T47D (cell line): ENCODE measurements around the gene UBE2S.

ENCODE experiments used
- DNase-seq, 2 experiments: peaks; one replicate each; pipeline versions ENCODE4 v3.0.0 to v3.0.0-alpha.2; 2011 to 2012; ENCODE audit warnings: low read depth in 1 of 2, low spot score in 1 of 2
- JUND ChIP-seq: IDR thresholded peaks from 2 replicates; pipeline ENCODE4 v1.6.1; 2012; ENCODE audit warnings: low read depth
- in situ Hi-C: cut with HindIII; loops from 2 replicates; pipeline ENCODE4 v1.10.0; 2016; ENCODE audit warnings: low sequenced_read_pairs, low pct_unique_long_range_greater_than_20kb

The UBE2S gene

DNA sequence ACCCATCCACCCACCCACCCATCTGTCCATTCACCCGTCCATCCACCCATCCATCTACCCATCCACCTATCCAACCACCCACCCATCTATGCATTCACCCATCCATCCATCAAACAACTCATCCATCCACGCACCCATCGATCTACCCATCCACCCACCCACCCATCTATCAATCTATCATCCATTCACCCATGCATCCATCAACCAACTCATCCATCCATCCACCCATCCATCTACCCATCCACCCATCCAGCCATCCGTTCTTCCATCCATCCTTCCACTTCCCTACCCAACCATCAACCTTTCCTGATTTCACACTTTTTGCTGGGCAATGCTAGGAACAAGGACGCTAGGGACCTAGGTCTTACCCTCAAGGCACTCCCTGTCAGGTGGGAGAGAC lies 25.6 kb downstream of the UBE2S start:
- no peak for TF ChIP-seq JUND
- in situ Hi-C loops = no loop called here
- no peak for DNase-seq

DNA sequence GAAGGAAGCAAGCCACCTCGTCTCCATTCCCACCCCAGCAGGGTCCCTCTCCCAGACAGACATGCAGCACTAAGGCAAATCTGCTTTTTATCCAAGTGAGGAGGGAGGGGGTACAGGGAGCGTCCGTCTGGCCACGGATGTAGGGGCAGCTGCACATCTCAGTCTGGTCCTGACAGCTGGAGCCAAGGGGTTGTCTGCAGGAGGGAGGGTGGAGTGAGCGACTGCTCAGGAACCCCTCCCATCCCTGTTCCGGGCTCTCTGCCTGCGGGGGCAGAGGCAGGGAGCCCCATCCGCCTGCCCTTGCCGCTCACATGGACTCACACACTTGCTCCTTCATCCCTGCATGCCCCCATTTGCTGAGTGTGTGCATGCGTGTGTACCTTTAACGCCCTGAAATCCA lies 28.4 kb downstream of the UBE2S start:
- no peak for DNase-seq
- in situ Hi-C loops = no loop called here
- no peak for TF ChIP-seq JUND

DNA sequence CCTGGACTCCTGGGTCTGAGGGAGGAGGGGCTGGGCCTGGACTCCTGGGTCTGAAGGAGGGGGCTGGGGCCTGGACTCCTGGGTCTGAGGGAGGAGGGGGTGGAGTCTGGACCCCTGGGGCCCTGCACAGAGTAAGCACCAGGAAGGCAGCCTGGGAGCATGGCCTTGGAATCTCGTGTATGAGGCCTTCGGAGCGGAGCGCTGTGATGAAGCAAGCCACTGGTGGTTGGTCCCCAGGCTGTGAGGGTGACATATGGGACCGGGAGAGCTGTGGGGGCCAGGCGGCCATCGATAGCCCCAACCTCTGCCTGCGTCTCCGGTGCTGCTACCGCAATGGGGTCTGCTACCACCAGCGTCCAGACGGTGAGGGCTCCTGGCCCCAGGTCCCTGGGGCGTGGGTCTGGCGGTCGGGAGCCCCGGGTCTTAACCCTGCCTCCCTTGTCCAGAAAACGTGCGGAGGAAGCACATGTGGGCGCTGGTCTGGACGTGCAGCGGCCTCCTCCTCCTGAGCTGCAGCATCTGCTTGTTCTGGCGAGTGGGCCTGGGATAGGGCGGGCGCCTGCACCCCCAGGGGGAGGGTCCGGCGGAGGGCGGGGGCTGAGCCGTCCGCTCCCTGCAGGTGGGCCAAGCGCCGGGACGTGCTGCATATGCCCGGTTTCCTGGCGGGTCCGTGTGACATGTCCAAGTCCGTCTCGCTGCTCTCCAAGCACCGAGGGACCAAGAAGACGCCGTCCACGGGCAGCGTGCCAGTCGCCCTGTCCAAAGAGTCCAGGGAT lies 30.0 kb downstream of the UBE2S start:
- no peak for TF ChIP-seq JUND
- DNase-seq = no peak
- in situ Hi-C loops = no loop called here

DNA sequence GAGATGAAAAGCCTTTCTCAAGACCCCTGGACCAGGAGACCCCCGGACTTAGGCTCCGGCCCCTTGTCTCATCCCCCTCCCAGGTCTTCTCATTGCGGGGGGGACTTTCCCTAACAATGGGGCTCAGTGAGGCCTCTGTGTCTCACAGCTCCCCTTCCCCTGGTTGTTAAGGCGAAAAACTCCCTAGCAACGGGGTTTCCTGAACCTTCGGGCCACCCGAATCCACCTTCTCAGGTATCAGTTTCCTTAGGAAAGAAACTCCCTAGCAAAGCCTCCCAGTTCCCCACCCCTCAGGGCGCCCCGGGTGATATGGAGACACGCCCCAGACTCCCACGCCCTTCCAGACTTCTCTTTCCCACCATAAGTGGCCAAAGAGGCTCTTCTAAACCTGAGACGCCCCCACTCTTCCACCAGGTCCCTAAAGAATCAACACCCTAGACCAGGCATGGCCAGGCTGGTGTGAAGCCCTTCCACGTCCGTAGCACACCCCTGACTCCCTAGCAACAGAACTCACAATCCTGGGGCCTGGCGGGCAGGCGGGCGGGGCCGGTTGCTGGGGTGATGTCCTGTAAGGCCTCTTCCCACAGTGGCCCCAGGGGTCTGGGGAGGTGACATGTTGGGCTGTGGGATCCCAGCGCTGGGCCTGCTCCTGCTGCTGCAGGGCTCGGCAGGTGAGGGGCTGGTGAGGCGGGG lies 31.2 kb downstream of the UBE2S start, which contains the start of gene TMEM190:
TSS of gene TMEM190 (plus strand) at position 586 of the 693 bp plus-strand sequence. CDS start at position 614, 28 bp downstream.
- in situ Hi-C loops = no loop called here
- no peak for TF ChIP-seq JUND
- no peak for DNase-seq

DNA sequence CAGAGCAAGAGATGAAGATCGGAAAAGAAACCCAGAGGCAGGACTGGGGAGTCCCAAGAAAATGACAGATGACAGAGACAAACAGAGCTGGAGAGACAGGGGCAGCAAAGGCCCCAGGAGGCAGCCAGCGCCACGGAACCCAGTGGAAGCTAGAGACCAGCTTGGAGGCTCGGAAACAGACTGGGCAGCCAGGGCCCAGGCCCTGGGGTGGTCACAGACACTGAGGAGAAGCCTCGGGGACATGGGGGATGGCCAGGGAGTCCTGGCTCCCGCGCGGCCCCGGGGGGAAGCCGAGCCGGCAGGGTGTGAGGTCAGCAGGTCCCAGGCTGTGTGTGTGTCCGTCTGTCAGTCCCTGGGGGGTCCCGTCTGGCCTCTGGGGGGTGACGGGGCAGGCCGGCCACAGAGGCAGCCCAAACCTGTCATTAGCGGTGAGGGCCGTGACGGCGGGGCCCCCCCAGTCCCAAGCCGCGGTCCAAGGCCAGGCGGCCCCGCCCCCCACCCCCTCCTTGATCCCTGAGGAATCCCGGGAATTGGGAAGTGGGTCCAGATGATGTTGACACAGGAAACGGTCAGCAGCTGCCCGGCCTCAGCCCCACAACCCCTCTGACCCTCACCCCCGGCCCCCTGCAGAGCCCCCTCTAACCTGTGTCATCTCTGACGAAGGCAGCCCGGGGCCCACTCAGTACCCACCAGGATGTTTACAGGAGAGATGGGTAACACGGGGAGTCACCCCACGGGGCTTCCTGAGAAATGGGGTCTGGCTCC lies 33.4 kb downstream of the UBE2S start:
- in situ Hi-C loops = no loop called here
- no peak for DNase-seq
- no peak for TF ChIP-seq JUND

DNA sequence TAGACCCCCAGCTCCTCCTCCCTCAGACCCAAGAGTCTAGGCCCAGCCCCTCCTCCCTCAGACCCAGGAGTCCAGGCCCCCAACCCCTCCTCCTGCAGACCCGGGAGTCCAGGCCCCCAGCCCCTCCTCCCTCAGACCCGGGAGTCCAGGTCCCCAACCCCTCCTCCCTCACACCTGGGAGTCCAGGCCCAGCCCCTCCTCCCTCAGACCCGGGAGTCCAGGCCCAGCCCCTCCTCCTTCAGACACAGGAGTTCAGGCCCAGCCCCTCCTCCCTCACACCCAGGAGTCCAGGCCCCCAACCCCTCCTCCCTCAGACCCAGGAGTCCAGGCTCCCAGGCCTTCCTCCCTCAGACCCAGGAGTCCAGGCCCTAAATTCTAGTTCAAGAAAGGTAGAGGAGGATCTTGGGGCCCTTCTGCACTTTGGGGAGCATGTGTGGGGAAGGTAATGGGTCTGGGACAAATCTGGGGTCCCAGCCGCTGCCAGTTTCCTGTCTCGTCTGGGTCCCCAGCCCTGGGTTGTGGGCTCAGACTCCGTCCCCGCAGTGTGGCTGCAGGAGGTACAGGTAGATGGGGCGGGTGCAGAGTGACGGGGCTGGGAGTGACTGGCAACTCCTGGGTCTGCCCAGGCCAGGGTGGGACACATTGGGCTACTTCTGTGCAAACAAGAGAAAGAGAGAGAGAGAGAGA lies 34.1 kb downstream of the UBE2S start:
- no peak for DNase-seq
- TF ChIP-seq JUND = no peak
- in situ Hi-C loops = no loop called here

DNA sequence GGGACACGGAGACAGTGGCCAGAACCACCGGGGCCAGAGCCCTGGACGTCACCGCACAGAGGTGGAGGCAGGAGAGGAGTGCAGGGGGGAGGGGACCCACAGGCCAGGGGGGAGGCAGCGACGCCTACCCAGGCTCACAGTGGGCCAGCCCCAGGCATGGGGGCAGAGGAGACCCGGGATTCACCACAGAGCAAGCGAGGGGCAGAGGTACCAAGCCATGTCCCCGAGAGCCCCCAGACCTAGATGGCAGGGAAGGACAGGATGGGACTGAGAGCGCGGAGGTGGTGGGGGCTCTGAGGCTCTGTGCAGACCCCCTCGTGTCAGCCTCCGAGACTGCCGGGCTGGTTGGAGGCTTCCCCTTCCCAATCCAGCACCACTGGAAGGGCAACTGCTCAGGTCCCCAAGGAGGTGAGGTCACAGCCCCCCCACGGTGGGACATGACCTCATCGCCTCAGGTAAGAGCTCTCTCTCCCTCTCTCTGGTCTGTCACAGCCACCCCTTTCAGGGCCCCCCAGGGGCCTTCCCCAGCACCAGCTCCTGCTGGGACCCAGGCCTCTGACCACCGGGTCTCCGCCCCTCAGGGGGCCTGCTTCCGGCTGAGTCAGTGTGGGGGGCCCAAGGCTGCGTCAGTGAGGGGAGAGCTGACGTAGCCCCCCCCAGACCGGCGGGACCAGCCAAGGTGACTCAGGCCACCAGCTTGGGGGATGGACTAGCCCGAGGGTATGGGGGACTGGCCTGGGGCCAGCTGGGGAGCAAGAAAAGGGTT lies 35.1 kb downstream of the UBE2S start:
- TF ChIP-seq JUND = no peak
- DNase-seq = no peak
- in situ Hi-C loops = no loop called here

DNA sequence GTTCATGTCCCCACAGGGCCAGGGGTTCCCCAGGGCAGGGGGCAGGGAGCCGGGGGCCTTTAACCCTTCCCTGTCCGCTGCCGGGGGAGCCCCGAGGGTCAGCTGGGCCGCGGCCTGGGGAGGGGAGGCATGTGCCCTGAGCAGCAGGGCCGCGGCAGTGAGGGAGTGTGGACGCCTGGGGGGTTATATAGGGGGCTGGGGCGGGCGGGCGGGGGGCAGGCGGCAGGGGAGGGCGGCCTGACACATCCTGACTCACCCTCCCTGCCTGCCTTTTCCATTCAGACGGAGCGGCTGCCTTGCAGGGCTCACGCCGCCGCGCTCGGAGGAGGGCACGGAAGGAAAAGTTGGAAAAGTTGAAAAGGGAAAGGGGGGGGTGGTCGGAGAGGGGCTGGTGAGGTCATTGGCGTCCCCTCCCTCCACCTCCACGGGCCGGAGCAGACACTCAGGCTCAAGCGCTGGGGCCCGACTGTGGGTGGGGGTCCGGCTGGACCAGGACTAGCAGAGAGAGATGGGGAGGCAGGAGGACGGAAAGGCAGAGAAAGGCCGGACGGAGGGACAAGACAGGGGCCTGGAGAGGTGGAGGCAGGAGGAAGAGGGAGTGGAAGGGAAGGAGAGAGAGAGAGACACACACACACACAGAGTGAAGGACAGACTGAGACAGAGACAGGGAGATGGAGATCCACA lies 37.1 kb downstream of the UBE2S start, which contains the start of gene IL11:
TSS of gene IL11 (minus strand) at position 159 of the 684 bp plus-strand sequence. CDS start at position 6, 153 bp downstream.
- DNase-seq = no peak
- no peak for TF ChIP-seq JUND
- in situ Hi-C loops = no loop called here

DNA sequence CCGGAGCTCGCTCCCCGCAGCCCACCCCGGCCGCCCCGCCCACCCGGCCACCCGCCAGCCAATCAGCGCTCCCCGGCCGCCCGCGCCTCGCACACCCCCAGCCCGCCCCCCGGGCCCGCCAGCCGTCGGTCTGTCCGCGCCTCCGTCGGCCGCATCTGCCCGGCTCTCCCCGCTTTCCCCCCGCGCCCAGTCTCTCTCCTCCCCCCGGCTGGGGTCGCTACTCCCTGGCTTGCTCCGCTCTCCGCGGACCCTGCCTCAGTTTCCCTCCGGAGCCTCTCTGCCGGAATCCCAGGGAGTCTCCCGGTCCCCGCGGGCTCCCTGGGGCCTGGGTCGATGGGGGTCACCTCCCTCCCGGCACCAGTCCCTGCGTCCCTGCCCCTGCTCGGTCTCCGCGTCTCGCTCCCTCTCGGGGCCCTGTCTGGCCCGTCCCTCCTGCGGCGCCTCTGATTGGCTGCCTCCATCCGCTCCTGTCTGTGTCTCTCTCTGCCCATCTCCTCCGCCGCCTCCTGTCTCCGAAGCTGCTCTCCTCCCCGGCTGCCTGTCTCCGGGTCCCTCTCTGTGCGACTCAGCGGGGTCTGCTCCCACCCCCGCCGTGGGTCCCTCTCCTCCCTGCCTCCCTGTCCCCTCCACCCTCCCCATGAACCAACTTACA lies 37.8 kb downstream of the UBE2S start:
- no peak for TF ChIP-seq JUND
- in situ Hi-C loops = no loop called here
- peak; percentile 51 to 85 for DNase-seq

DNA sequence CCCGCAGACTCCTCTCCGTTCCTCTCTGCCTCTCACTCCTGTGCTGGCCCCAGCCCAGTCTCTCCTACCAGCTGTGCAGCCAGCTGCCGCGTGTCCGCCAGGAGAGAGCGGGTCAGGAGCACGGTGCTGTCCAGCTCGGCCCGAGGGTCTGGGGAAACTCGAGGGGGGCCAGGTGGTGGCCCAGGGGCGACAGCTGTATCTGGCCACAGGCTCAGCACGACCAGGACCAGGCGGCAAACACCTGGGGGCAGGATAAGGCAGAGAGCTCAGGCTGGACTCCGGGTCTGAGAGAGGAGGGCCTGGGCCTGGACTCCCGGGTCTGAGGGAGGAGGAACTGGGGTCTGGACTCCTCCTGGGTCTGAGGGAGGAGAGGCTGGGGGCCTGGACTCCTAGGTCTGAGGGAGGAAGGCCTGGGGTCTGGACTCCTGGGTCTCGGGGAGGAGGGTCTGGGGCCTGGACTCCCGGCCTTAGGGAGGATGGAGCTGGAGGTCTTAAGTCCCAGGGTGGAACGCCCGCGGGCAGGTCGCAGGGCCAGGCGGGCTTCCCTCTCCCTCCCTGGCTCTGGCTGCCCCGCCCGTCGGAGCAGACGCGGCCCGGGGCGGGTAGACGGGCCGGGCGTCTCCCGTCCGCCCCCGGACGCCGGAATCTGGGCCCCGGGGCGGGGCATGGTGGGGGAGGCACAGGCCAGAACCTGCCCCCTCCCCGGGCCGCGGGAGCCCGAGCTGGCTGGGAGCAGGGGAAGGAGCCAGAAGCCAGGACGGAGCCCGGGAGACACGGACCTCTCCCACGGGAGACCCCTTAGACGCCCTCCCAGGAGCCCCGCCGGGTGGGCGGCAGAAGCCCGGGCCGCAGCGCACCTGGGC lies 38.7 kb downstream of the UBE2S start:
- no peak for DNase-seq

More for the DNA sequence above, 38.7 kb downstream of the UBE2S start:
- in situ Hi-C loops = no loop called here
- TF ChIP-seq JUND = no peak
